GM23338 (cell line): ENCODE measurements around the gene CYP4F2. TPM values are rescaled to one million over a fixed set of nuclear protein-coding genes. Genes with fewer than 3 reads are reported as not detected.
"Not testable (repeated sequence)": the region's sequence is repeated elsewhere in the genome, so short reads cannot be mapped to it uniquely, and the experiment has no call there.

Experiments
- ATAC-seq: fragments of 200-7000 bp; cut with Tn5 transposase; 3 replicates; pipeline ENCODE4 v1.9.1; 2020
- DNase-seq: peaks from one replicate; pipeline ENCODE4 v3.0.0-alpha.2; 2015; ENCODE audit warnings: low spot score
- H2AFZ ChIP-seq: fragments of 200-600 bp; sonication (generic); 2 replicates; pipeline ENCODE4 v1.8.0; 2016; ENCODE audit warnings: antibody characterized with exemption, mild to moderate bottlenecking, moderate library complexity
- H3F3A ChIP-seq: fragments of 200-600 bp; sonication (generic); replicated peaks from 2 replicates; pipeline ENCODE4 v1.8.0; 2017; ENCODE audit warnings: antibody characterized with exemption, mixed run types, low read depth
- H3K27ac ChIP-seq: fragments of 200-600 bp; sonication (generic); 2 replicates; pipeline ENCODE4 v1.6.1; 2016; ENCODE audit warnings: low read depth
- H3K27me3 ChIP-seq: fragments of 200-600 bp; sonication (generic); 2 replicates; pipeline ENCODE4 v1.8.0; 2016; ENCODE audit warnings: mild to moderate bottlenecking, mixed run types, moderate library complexity; ENCODE audit not compliant: insufficient read depth
- H3K36me3 ChIP-seq: fragments of 200-600 bp; sonication (generic); 2 replicates; pipeline ENCODE4 v1.8.0; 2016; ENCODE audit warnings: mild to moderate bottlenecking; ENCODE audit not compliant: insufficient read depth
- H3K4me1 ChIP-seq: fragments of 200-600 bp; sonication (generic); 2 replicates; pipeline ENCODE4 v1.8.0; 2016; ENCODE audit warnings: mild to moderate bottlenecking, moderate library complexity; ENCODE audit not compliant: insufficient read depth
- H3K4me2 ChIP-seq: fragments of 200-600 bp; sonication (generic); 2 replicates; pipeline ENCODE4 v1.7.1; 2017; ENCODE audit warnings: mixed run types
- H3K4me3 ChIP-seq: fragments of 200-600 bp; sonication (generic); 2 replicates; pipeline ENCODE4 v1.6.1; 2016; ENCODE audit warnings: mixed run types
- H3K79me2 ChIP-seq: fragments of 200-600 bp; sonication (generic); replicated peaks from 2 replicates; pipeline ENCODE4 v1.8.0; 2017; ENCODE audit warnings: mild to moderate bottlenecking; ENCODE audit not compliant: insufficient read depth
- H3K9me2 ChIP-seq: fragments of 200-600 bp; sonication (generic); 2 replicates; pipeline ENCODE4 v1.8.0; 2017; ENCODE audit not compliant: insufficient read depth
- H4K20me1 ChIP-seq: fragments of 200-600 bp; sonication (generic); replicated peaks from 2 replicates; pipeline ENCODE4 v1.8.0; 2017; ENCODE audit warnings: mild to moderate bottlenecking; ENCODE audit not compliant: insufficient read depth
- H3K27ac Mint-ChIP-seq: 2 replicates; pipeline ENCODE4 v1.8.0; 2020; ENCODE audit warnings: inconsistent platforms, mild to moderate bottlenecking, moderate library complexity, mixed read lengths
- H3K27me3 Mint-ChIP-seq: 3 replicates; pipeline ENCODE4 v1.8.0; 2022; ENCODE audit warnings: low read depth, mild to moderate bottlenecking, moderate library complexity, mixed read lengths, inconsistent platforms; ENCODE audit not compliant: insufficient read depth, poor library complexity
- H3K36me3 Mint-ChIP-seq: 3 replicates; pipeline ENCODE4 v1.8.0; 2021; ENCODE audit warnings: low read depth, mild to moderate bottlenecking, inconsistent platforms, moderate library complexity, mixed read lengths
- H3K4me1 Mint-ChIP-seq: 3 replicates; pipeline ENCODE4 v1.8.0; 2020; ENCODE audit warnings: mild to moderate bottlenecking, inconsistent platforms, mixed read lengths
- H3K4me3 Mint-ChIP-seq: 3 replicates; pipeline ENCODE4 v1.8.0; 2021; ENCODE audit warnings: moderate library complexity, mild to moderate bottlenecking, inconsistent platforms, mixed read lengths
- H3K9me3 Mint-ChIP-seq: 3 replicates; pipeline ENCODE4 v1.8.0; 2020; ENCODE audit warnings: moderate library complexity, mild to moderate bottlenecking, inconsistent platforms, mixed read lengths
- CTCF ChIP-seq, 2 experiments: fragments of 200-600 bp in 1 of 2; sonication (generic) in 1 of 2; conservative IDR thresholded peaks; 2 replicates each; pipeline versions ENCODE4 v1.5.1 to v1.6.1; 2016 to 2017; ENCODE audit warnings: antibody characterized with exemption in 2 of 2, low read depth in 2 of 2, mild to moderate bottlenecking in 2 of 2, moderate library complexity in 1 of 2
- ETS1 ChIP-seq: IDR thresholded peaks from 2 replicates; pipeline ENCODE4 v1.6.1; 2016; ENCODE audit warnings: antibody characterized with exemption
- EZH2 ChIP-seq: fragments of 200-600 bp; sonication (generic); IDR thresholded peaks from one replicate; pipeline ENCODE4 v1.8.0; 2017; ENCODE audit warnings: antibody characterized with exemption, mild to moderate bottlenecking, low read depth; ENCODE audit not compliant: unreplicated experiment
- POLR2AphosphoS5 ChIP-seq: IDR thresholded peaks from 2 replicates; pipeline ENCODE4 v1.6.1; 2016; ENCODE audit warnings: antibody characterized with exemption, low read depth
- ZNF114 ChIP-seq: fragments of 250-450 bp; sonication (Bioruptor Pico); IDR thresholded peaks from 2 replicates; pipeline ENCODE4 v1.5.0; 2020; ENCODE audit warnings: mild to moderate bottlenecking, moderate library complexity
- ZNF331 ChIP-seq: fragments of 250-450 bp; sonication (Bioruptor Pico); IDR thresholded peaks from 2 replicates; pipeline ENCODE4 v1.5.0; 2020; ENCODE audit warnings: low read depth, mild to moderate bottlenecking, moderate library complexity
- polyA plus RNA-seq: library from polyadenylated mRNA; unstranded; fragments of >200 nt; fragmentation: Nextera tagmentation; extraction: Ambion mirVana; gene quantifications from 2 replicates; pipeline ENCODE4 v1.2.1, GENCODE V29; 2016
- total RNA-seq: library from RNA; depleted of rRNA; stranded (reverse); fragments of >200 nt; shearing (Covaris generic); gene quantifications from 2 replicates; pipeline ENCODE4 v1.2.3, GENCODE V29; 2014

The CYP4F2 gene
- total and polyA plus RNA-seq, 2 experiments from 2014 or later, result not detected

- ATAC-seq (no peak), DNase-seq (no peak)
- peaks cover 6% of the 10 kb centered on the region for H3K36me3 ChIP-seq
- no peaks in the 10 kb centered on the region for H3K79me2 ChIP-seq
- H3K4me2 ChIP-seq, result no peak overlapping the region
- Mint-ChIP-seq H3K27me3 (peaks cover 7% of the 10 kb centered on the region), H3K27ac (no peak overlapping the region), H3K4me1 (no peaks in the 10 kb centered on the region), H3K4me3 (no peak overlapping the region), H3K36me3 (peaks cover 32% of the 10 kb centered on the region), H3K9me3 (peaks cover 84% of the 10 kb centered on the region)
- no peak for TF ChIP-seq POLR2AphosphoS5
- TF ChIP-seq EZH2, result no peak
- TF ChIP-seq CTCF (conservative IDR thresholded peaks at IDR 0.05; ENCODE audit: low read depth in 2 of 2), result no peak
- TF ChIP-seq ZNF331, result no peak
- TF ChIP-seq ETS1, result no peak
- H3F3A ChIP-seq, result no peaks in the 10 kb centered on the region
- no peak overlapping the region for H2AFZ ChIP-seq
- no peaks in the 10 kb centered on the region for H3K27me3 ChIP-seq
- no peaks in the 10 kb centered on the region for H4K20me1 ChIP-seq
- H3K4me1 ChIP-seq, result no peaks in the 10 kb centered on the region
- no peaks in the 10 kb centered on the region for H3K9me2 ChIP-seq
- H3K4me3 ChIP-seq, result no peak overlapping the region
- H3K27ac ChIP-seq, result no peak overlapping the region
Measured at GRCh38 chr19:15840833-15841232, 57.0 kb downstream of the CYP4F2 start.

- H3K27me3 ChIP-seq, H2AFZ ChIP-seq, H3K4me1 Mint-ChIP-seq, H3K4me3 Mint-ChIP-seq, ATAC-seq, H3K79me2 ChIP-seq, H3K36me3 ChIP-seq, DNase-seq, H3K27ac ChIP-seq, H3K27me3 Mint-ChIP-seq, H3K9me2 ChIP-seq, H3K4me3 ChIP-seq, H3K4me1 ChIP-seq, H3F3A ChIP-seq, H4K20me1 ChIP-seq, H3K4me2 ChIP-seq, H3K27ac Mint-ChIP-seq: not testable (repeated sequence)
- Mint-ChIP-seq H3K36me3 (peaks cover 34% of the 10 kb centered on the region), H3K9me3 (peaks cover 74% of the 10 kb centered on the region)
Measured at GRCh38 chr19:15839888-15840287, 58.0 kb downstream of the CYP4F2 start.

- DNase-seq, result no peak
- H3K79me2 ChIP-seq, result no peaks in the 10 kb centered on the region
- H3K4me3 Mint-ChIP-seq, result no peak overlapping the region
- H3K9me3 Mint-ChIP-seq, result peaks cover 61% of the 10 kb centered on the region
- H3K27ac ChIP-seq, result no peak overlapping the region
- no peak overlapping the region for H2AFZ ChIP-seq
- H3K4me1 Mint-ChIP-seq, result no peaks in the 10 kb centered on the region
- no peak overlapping the region for H3K4me3 ChIP-seq
- no peaks in the 10 kb centered on the region for H4K20me1 ChIP-seq
- H3K4me2 ChIP-seq, result no peak overlapping the region
- H3K27ac Mint-ChIP-seq, result no peak overlapping the region
- H3K9me2 ChIP-seq, result no peaks in the 10 kb centered on the region
- peaks cover 3% of the 10 kb centered on the region for H3K36me3 ChIP-seq
- no peak for ATAC-seq
- no peaks in the 10 kb centered on the region for H3F3A ChIP-seq
- TF ChIP-seq ZNF114 (CRISPR knock-in tag), result no peak
- no peaks in the 10 kb centered on the region for H3K4me1 ChIP-seq
- H3K27me3 ChIP-seq, result no peaks in the 10 kb centered on the region
- H3K27me3 Mint-ChIP-seq, result peaks cover 3% of the 10 kb centered on the region
- peaks cover 24% of the 10 kb centered on the region for H3K36me3 Mint-ChIP-seq
Measured at GRCh38 chr19:15838351-15838750, 59.5 kb downstream of the CYP4F2 start.
